Breast epithelium (tissue), 4 donors: ENCODE results near the gene CYP2B6. TPM values are rescaled to one million over a fixed set of nuclear protein-coding genes. Genes with fewer than 3 reads are reported as not detected.
"Not testable (repeated sequence)": the region's sequence is repeated elsewhere in the genome, so short reads cannot be mapped to it uniquely, and the experiment has no call there.

Source experiments
- DNase-seq, 2 donors: peaks; one replicate each; pipeline ENCODE4 v3.0.0-alpha.2; 2019; ENCODE audit warnings: low spot score in 2 of 2
- H3K27ac ChIP-seq, 2 donors: fragments of 200-600 bp; sonication (generic) in 1 of 2; one replicate each; pipeline ENCODE4 v1.5.1; 2016 to 2019; ENCODE audit warnings: mild to moderate bottlenecking in 1 of 2
- H3K27me3 ChIP-seq, 2 donors: fragments of 200-600 bp; sonication (generic) in 1 of 2; one replicate each; pipeline versions ENCODE4 v1.5.1 to v1.6.0; 2017 to 2019; ENCODE audit warnings: control low read depth in 1 of 2, mild to moderate bottlenecking in 1 of 2
- H3K36me3 ChIP-seq: fragments of 200-600 bp; one replicate; pipeline ENCODE4 v1.5.1; 2019
- H3K4me1 ChIP-seq, 2 donors: fragments of 200-600 bp; sonication (generic); one replicate each; pipeline ENCODE4 v1.5.1; 2016 to 2019; ENCODE audit warnings: control low read depth in 1 of 2
- H3K4me3 ChIP-seq, 3 donors: fragments of 200-600 bp; sonication (generic); 1 replicate in 2 of 3; 2 replicates in 1 of 3; pipeline ENCODE4 v1.5.1; 2016 to 2019; ENCODE audit warnings: mild to moderate bottlenecking in 3 of 3, moderate library complexity in 2 of 3
- H3K9me3 ChIP-seq, 2 donors: fragments of 200-600 bp; sonication (generic) in 1 of 2; one replicate each; pipeline ENCODE4 v1.5.1; 2016 to 2019; ENCODE audit warnings: control low read depth in 1 of 2
- POLR2A ChIP-seq: fragments of 450-650 bp; IDR thresholded peaks from one replicate; pipeline ENCODE4 v1.6.1; 2016; ENCODE audit warnings: antibody characterized with exemption, mild to moderate bottlenecking, moderate library complexity
- POLR2AphosphoS5 ChIP-seq, 3 donors: sonication (generic); formaldehyde crosslinking; IDR thresholded peaks; one replicate each; pipeline ENCODE4 v1.6.1; 2017; ENCODE audit warnings: antibody characterized with exemption in 3 of 3
- intact Hi-C: fragments of 100-400 bp; cut with DNase I; formaldehyde crosslinking; loops from one replicate; pipeline ENCODE4 v1.15.1; 2023; ENCODE audit warnings: low total_unique reads
- total RNA-seq, 3 donors: library from RNA; depleted of rRNA; stranded (reverse); fragments of >200 nt; gene quantifications; one replicate each; pipeline ENCODE4 v1.1.0, GENCODE V29; 2016
- TF ChIP-seq, protein P1 (sequence below), 3 donors: fragments of 450-650 bp; IDR thresholded peaks; one replicate each; pipeline ENCODE4 v1.5.1; 2016 to 2017; ENCODE audit warnings: antibody characterized with exemption in 3 of 3, mild to moderate bottlenecking in 3 of 3, moderate library complexity in 3 of 3

Gene CYP2B6
- total RNA-seq, 3 donors from 2014 or later: not detected

GRCh38 chr19:41050426-41050825, 59.3 kb downstream of the CYP2B6 start:
- H3K27me3 ChIP-seq: no peaks in the 10 kb centered on the region
- intact Hi-C loops: loop anchor here (10.0 kb wide), 1 partner anchor 736 kb away; no protein-coding TSS in a partner anchor
- H3K9me3 ChIP-seq: no peaks in the 10 kb centered on the region
- H3K4me3 ChIP-seq: no peak overlapping the region
- no peak for DNase-seq
- H3K36me3 ChIP-seq: no peaks in the 10 kb centered on the region
- no peaks in the 10 kb centered on the region for H3K4me1 ChIP-seq
- TF ChIP-seq POLR2A: no peak
- TF ChIP-seq, protein P1, sequence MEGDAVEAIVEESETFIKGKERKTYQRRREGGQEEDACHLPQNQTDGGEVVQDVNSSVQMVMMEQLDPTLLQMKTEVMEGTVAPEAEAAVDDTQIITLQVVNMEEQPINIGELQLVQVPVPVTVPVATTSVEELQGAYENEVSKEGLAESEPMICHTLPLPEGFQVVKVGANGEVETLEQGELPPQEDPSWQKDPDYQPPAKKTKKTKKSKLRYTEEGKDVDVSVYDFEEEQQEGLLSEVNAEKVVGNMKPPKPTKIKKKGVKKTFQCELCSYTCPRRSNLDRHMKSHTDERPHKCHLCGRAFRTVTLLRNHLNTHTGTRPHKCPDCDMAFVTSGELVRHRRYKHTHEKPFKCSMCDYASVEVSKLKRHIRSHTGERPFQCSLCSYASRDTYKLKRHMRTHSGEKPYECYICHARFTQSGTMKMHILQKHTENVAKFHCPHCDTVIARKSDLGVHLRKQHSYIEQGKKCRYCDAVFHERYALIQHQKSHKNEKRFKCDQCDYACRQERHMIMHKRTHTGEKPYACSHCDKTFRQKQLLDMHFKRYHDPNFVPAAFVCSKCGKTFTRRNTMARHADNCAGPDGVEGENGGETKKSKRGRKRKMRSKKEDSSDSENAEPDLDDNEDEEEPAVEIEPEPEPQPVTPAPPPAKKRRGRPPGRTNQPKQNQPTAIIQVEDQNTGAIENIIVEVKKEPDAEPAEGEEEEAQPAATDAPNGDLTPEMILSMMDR (IDR thresholded peaks at IDR 0.05): no peak
- TF ChIP-seq POLR2AphosphoS5 (IDR thresholded peaks at IDR 0.05): no peak
- H3K27ac ChIP-seq: no peak overlapping the region

DNA sequence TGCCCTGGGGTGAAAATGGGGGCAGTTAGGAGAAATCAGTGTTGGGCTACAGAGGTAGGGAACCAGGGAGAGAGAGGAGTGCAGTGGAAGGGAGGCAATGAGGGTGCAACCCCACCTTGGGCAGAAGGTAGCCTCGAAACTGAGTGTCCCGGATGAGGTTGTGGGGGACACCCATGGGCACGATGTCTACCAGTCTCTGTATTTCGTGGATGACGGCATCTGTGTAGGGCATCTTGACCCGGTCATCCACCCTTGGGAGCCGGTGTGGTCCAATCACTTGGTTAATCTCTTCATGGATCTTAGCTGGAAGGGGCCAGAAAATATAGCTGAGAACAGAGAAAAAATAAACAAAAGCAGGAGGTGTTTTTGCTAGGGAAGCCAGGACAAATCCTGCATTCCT, 61.1 kb downstream of the CYP2B6 start:
- not testable (repeated sequence) for DNase-seq, H3K4me3 ChIP-seq, H3K27me3 ChIP-seq, H3K36me3 ChIP-seq, H3K4me1 ChIP-seq, H3K9me3 ChIP-seq, H3K27ac ChIP-seq
- intact Hi-C loops: loop anchor here (10.0 kb wide), 1 partner anchor 737 kb away; no protein-coding TSS in a partner anchor

- not testable (repeated sequence) for H3K4me3 ChIP-seq, H3K27ac ChIP-seq, DNase-seq, H3K36me3 ChIP-seq, H3K27me3 ChIP-seq, H3K9me3 ChIP-seq, H3K4me1 ChIP-seq
- intact Hi-C loops: loop anchor here (10.0 kb wide), 1 partner anchor 739 kb away; no protein-coding TSS in a partner anchor
Observed at GRCh38 chr19:41053331-41053730, 62.2 kb downstream of the CYP2B6 start.

DNA sequence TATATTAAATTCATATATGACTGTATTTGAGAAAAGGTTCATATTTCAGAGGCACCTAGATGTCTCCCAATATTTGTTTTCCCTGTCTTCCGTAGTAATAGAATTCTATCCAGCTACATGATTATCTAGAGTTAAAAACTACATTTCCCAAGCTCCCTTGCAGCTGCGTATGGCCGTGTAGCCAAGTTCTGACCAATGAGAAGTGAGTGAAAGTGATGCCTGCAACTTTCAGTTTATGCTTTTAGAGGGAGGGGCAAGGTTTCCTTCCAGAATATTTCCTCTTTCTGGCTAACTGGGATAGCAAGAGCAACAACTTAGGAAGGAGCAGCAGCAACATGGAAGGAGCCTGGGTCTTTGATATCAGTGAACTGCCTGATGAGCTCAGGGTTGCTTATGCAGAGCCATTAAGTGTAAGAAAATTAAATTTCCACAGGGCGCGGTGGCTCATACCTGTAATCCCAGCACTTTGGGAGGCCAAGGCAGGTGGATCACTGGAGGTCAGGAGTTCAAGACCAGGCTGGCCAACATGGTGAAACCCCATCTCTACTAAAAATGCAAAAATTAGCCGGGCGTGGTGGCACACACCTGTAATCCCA, 74.0 kb downstream of the CYP2B6 start:
- intact Hi-C loops: no loop called here
- TF ChIP-seq POLR2AphosphoS5 (IDR thresholded peaks at IDR 0.05) (no peak), POLR2A (no peak)
- TF ChIP-seq, protein P1 (IDR thresholded peaks at IDR 0.05): no peak
- Histone ChIP-seq H3K36me3 (no peaks in the 10 kb centered on the region), H3K4me3 (no peak overlapping the region), H3K4me1 (no peaks in the 10 kb centered on the region), H3K27ac (no peak overlapping the region), H3K27me3 (peaks cover 0 to 11% of the 10 kb centered on the region in 2 donors), H3K9me3 (no peaks in the 10 kb centered on the region)
- no peak for DNase-seq

Other genes with a start within 250 kb of the CYP2B6 start
- gene ACTMAP, start 240.8 kb upstream of the CYP2B6 start, total RNA-seq: 1 to 10 TPM; 2.6 to 3.2 (median 2.9) TPM
- 10 to 100 TPM; 41.6 to 52.8 (median 52.1) TPM for gene SNRPA, start 240.1 kb upstream of the CYP2B6 start, total RNA-seq
- 10 to 100 TPM in 1 of 3 donors, 1 to 10 TPM in 1, not detected in 1; 5.6 to 47.3 TPM for gene MIA, start 215.8 kb upstream of the CYP2B6 start, total RNA-seq
- gene RAB4B, start 213.0 kb upstream of the CYP2B6 start, total RNA-seq: 10 to 100 TPM; 21.6 to 28.2 (median 22.1) TPM
- gene EGLN2, start 192.1 kb upstream of the CYP2B6 start, total RNA-seq: 10 to 100 TPM; 78.9 to 90.8 (median 88.5) TPM
- under 1 TPM in 1 of 3 donors, not detected in 2; 0.64 TPM for gene CYP2A6, start 140.8 kb upstream of the CYP2B6 start, total RNA-seq
- not detected for gene CYP2A7, start 109.1 kb upstream of the CYP2B6 start, total RNA-seq
- gene CYP2A13, start 97.2 kb downstream of the CYP2B6 start, total RNA-seq: not detected
- not detected for gene CYP2F1, start 123.2 kb downstream of the CYP2B6 start, total RNA-seq
- gene CYP2S1, start 201.9 kb downstream of the CYP2B6 start, total RNA-seq: 1 to 10 TPM in 2 of 3 donors, under 1 TPM in 1; 0.80 to 2.0 (median 2.0) TPM
- gene AXL, start 227.9 kb downstream of the CYP2B6 start, total RNA-seq: 10 to 100 TPM; 29.0 to 89.8 (median 36.4) TPM